Kidney epithelial cell (primary cell): ENCODE data around the gene OGFOD2. TPM values are rescaled to one million over a fixed set of nuclear protein-coding genes. Genes with fewer than 3 reads are reported as not detected.

Source experiments
- DNase-seq: peaks from one replicate; pipeline ENCODE4 v3.0.0-alpha.2; 2010; ENCODE audit warnings: low read depth
- H3K27me3 ChIP-seq: 2 replicates; pipeline ENCODE4 v1.6.0; 2011; ENCODE audit warnings: low read length; ENCODE audit not compliant: control insufficient read depth, insufficient read depth
- H3K36me3 ChIP-seq: 2 replicates; pipeline ENCODE4 v1.5.1; 2011; ENCODE audit warnings: low read length; ENCODE audit not compliant: control insufficient read depth, insufficient read depth
- H3K4me3 ChIP-seq: 2 replicates; pipeline ENCODE4 v1.5.1; 2011; ENCODE audit warnings: low read depth, mild to moderate bottlenecking, control low read depth, low read length
- total RNA-seq: library from RNA; depleted of rRNA; stranded (reverse); fragments of >200 nt; gene quantifications from 2 replicates; pipeline ENCODE4 v1.2.3, GENCODE V29; 2015
- TF ChIP-seq, protein P1 (sequence below): IDR thresholded peaks from 2 replicates; pipeline ENCODE4 v1.5.1; 2011; ENCODE audit warnings: mild to moderate bottlenecking, moderate library complexity, low read length, control low read depth, inconsistent platforms; ENCODE audit not compliant: insufficient read depth, poor library complexity, severe bottlenecking

The OGFOD2 gene
- total RNA-seq, 1 donor from 2014 or later = 13.0 TPM

DNA sequence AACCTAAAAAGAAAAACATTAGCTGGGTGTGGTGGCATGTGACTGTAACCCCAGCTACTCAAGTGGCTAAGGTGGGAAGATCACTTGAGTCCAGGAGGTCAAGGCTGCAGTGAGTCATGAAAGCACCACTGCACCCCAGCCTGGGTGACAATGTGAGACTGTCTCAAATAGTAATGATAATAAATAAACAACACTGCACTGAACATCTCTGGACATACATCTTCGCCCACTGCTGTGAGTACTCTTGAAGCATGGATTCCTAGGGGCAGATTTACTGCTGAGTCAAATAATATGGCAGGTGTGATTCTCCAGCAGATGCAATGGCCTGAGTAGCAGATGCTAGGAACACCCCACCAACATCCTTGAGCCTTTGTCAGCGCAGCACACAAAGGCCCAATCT lies 32.4 kb upstream of the OGFOD2 start:
- Histone ChIP-seq H3K27me3 (no peaks in the 10 kb centered on the region), H3K36me3 (no peaks in the 10 kb centered on the region), H3K4me3 (no peak overlapping the region)
- TF ChIP-seq, protein P1, sequence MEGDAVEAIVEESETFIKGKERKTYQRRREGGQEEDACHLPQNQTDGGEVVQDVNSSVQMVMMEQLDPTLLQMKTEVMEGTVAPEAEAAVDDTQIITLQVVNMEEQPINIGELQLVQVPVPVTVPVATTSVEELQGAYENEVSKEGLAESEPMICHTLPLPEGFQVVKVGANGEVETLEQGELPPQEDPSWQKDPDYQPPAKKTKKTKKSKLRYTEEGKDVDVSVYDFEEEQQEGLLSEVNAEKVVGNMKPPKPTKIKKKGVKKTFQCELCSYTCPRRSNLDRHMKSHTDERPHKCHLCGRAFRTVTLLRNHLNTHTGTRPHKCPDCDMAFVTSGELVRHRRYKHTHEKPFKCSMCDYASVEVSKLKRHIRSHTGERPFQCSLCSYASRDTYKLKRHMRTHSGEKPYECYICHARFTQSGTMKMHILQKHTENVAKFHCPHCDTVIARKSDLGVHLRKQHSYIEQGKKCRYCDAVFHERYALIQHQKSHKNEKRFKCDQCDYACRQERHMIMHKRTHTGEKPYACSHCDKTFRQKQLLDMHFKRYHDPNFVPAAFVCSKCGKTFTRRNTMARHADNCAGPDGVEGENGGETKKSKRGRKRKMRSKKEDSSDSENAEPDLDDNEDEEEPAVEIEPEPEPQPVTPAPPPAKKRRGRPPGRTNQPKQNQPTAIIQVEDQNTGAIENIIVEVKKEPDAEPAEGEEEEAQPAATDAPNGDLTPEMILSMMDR = no peak
- DNase-seq = no peak

DNA sequence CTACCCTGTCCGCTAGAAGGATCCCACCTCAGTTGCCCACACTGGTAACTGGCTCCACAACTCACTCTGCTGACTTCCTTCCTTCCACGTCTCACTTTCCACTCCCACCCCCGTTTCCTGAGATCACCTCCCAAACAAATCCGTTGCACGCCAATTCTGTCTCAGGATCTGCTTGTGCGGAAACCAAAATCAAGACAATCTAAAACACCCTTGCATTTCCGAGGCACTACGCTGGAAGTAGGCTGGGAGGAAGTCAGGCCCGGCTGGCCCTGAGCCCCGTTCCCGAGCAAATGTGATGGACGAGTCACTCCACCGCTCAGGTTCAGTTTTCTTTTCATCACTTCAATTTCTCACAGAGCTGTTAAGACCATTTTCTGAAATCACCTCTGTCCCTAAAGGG lies 31.8 kb upstream of the OGFOD2 start:
- H3K4me3 ChIP-seq = no peak overlapping the region
- TF ChIP-seq, protein P1 = no peak
- no peaks in the 10 kb centered on the region for H3K27me3 ChIP-seq
- H3K36me3 ChIP-seq = no peaks in the 10 kb centered on the region
- DNase-seq = no peak

GRCh38 chr12:122944605-122945592 lies 30.1 kb upstream of the OGFOD2 start:
- no peaks in the 10 kb centered on the region for H3K36me3 ChIP-seq
- DNase-seq = peak; percentile 53
- TF ChIP-seq, protein P1 = no peak

GRCh38 chr12:122946690-122947341 lies 28.2 kb upstream of the OGFOD2 start:
- H3K4me3 ChIP-seq = no peak overlapping the region
- TF ChIP-seq, protein P1 = peak; percentile 54
- H3K27me3 ChIP-seq = no peaks in the 10 kb centered on the region

More at GRCh38 chr12:122944605-122945592, 30.1 kb upstream of the OGFOD2 start:
- no peak overlapping the region for H3K4me3 ChIP-seq
- no peaks in the 10 kb centered on the region for H3K27me3 ChIP-seq

DNA sequence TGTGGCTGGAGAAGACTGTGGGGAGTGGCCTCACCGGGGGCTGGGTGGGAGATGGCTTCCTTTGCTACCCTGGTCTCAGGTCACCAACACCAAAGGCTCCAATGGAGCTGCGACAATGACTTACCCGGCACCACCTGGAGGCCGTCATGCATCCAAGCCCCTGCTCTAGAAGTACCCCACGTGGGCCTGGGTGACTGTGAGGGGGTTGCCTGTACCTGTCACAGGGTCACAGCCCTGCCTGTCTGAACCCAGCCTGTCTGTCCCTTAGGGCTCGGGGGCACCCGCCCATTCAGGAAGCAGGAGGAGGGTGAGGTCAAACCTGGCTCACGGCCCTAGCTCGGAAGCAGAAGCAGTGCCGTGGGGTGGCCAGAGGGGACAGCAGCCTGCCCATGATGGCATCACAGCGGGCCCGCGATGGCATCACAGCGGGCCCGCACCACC lies 27.7 kb upstream of the OGFOD2 start:
- no peak overlapping the region for H3K4me3 ChIP-seq
- H3K27me3 ChIP-seq = no peaks in the 10 kb centered on the region
- TF ChIP-seq, protein P1 = no peak
- no peak for DNase-seq
- no peaks in the 10 kb centered on the region for H3K36me3 ChIP-seq

More at GRCh38 chr12:122946690-122947341, 28.2 kb upstream of the OGFOD2 start:
- DNase-seq = peak; percentile 99
- H3K36me3 ChIP-seq = no peaks in the 10 kb centered on the region
